H9 (cell line): ENCODE measurements around the gene P4HB. TPM values are rescaled to one million over a fixed set of nuclear protein-coding genes. Genes with fewer than 3 reads are reported as not detected.

Experiments used
- DNase-seq: peaks from one replicate; pipeline ENCODE4 v3.0.0-alpha.2; 2017
- H2AFZ ChIP-seq: one replicate; pipeline ENCODE4 v1.6.1; 2013; ENCODE audit warnings: mild to moderate bottlenecking, low read length, control low read depth, moderate library complexity
- H2AK5ac ChIP-seq: 2 replicates; pipeline ENCODE4 v1.6.1; 2013; ENCODE audit warnings: low read length, control low read depth, mixed read lengths; ENCODE audit not compliant: insufficient read length
- H2BK120ac ChIP-seq: one replicate; pipeline ENCODE4 v1.6.1; 2013; ENCODE audit warnings: low read depth, mild to moderate bottlenecking, low read length, control low read depth, inconsistent platforms; ENCODE audit not compliant: poor library complexity, severe bottlenecking
- H2BK12ac ChIP-seq: 2 replicates; pipeline ENCODE4 v1.6.1; 2013; ENCODE audit warnings: low read length, control low read depth, mixed read lengths, low read depth; ENCODE audit not compliant: insufficient read length
- H2BK15ac ChIP-seq: 2 replicates; pipeline ENCODE4 v1.6.1; 2013; ENCODE audit warnings: low read depth, low read length, control low read depth
- H2BK20ac ChIP-seq: one replicate; pipeline ENCODE4 v1.6.1; 2013; ENCODE audit warnings: low read depth, mild to moderate bottlenecking, low read length, control low read depth, inconsistent platforms; ENCODE audit not compliant: poor library complexity, severe bottlenecking
- H2BK5ac ChIP-seq: 2 replicates; pipeline ENCODE4 v1.6.1; 2013; ENCODE audit warnings: low read length, control low read depth, mixed read lengths; ENCODE audit not compliant: insufficient read length
- H3K14ac ChIP-seq: 2 replicates; pipeline ENCODE4 v1.6.1; 2013; ENCODE audit warnings: low read length, control low read depth; ENCODE audit not compliant: insufficient read depth
- H3K18ac ChIP-seq: 2 replicates; pipeline ENCODE4 v1.6.1; 2013; ENCODE audit warnings: low read depth, mild to moderate bottlenecking, mixed read lengths, low read length, control low read depth; ENCODE audit not compliant: insufficient read length
- H3K23ac ChIP-seq: 2 replicates; pipeline ENCODE4 v1.6.1; 2013; ENCODE audit warnings: low read length, control low read depth, mixed read lengths, low read depth; ENCODE audit not compliant: insufficient read length
- H3K23me2 ChIP-seq: 2 replicates; pipeline ENCODE4 v1.6.1; 2013; ENCODE audit warnings: low read depth, mild to moderate bottlenecking, mixed read lengths, low read length, control low read depth; ENCODE audit not compliant: insufficient read length, poor library complexity, severe bottlenecking
- H3K27ac ChIP-seq: 2 replicates; pipeline ENCODE4 v1.5.1; 2013; ENCODE audit warnings: low read length, control low read depth, mixed read lengths, low read depth; ENCODE audit not compliant: insufficient read length
- H3K27me3 ChIP-seq: 2 replicates; pipeline ENCODE4 v1.6.1; 2013; ENCODE audit warnings: low read length, control low read depth, inconsistent platforms; ENCODE audit not compliant: insufficient read depth
- H3K4ac ChIP-seq: 2 replicates; pipeline ENCODE4 v1.6.1; 2013; ENCODE audit warnings: low read depth, mild to moderate bottlenecking, control low read depth, inconsistent platforms, low read length, moderate library complexity
- H3K4me1 ChIP-seq: 2 replicates; pipeline ENCODE4 v1.6.1; 2013; ENCODE audit warnings: low read length, control low read depth, inconsistent platforms; ENCODE audit not compliant: insufficient read depth
- H3K4me2 ChIP-seq: 2 replicates; pipeline ENCODE4 v1.6.1; 2013; ENCODE audit warnings: low read length, control low read depth, mixed read lengths; ENCODE audit not compliant: insufficient read length, insufficient read depth
- H3K56ac ChIP-seq: 2 replicates; pipeline ENCODE4 v1.6.1; 2013; ENCODE audit warnings: low read depth, mild to moderate bottlenecking, mixed read lengths, low read length, control low read depth; ENCODE audit not compliant: insufficient read length
- H3K79me1 ChIP-seq: 2 replicates; pipeline ENCODE4 v1.6.1; 2013; ENCODE audit warnings: low read depth, mild to moderate bottlenecking, moderate library complexity, low read length, control low read depth, inconsistent platforms; ENCODE audit not compliant: insufficient read depth, poor library complexity, severe bottlenecking
- H3K79me2 ChIP-seq: 2 replicates; pipeline ENCODE4 v1.6.1; 2013; ENCODE audit warnings: low read length, control low read depth, inconsistent platforms; ENCODE audit not compliant: insufficient read depth
- H3K9ac ChIP-seq: 2 replicates; pipeline ENCODE4 v1.6.1; 2013; ENCODE audit warnings: low read length, control low read depth, mixed read lengths; ENCODE audit not compliant: insufficient read length; ENCODE audit errors: extremely low read depth
- H3K9me3 ChIP-seq: one replicate; pipeline ENCODE4 v1.6.1; 2013; ENCODE audit warnings: low read depth, low read length, inconsistent platforms; ENCODE audit not compliant: control insufficient read depth
- H3T11ph ChIP-seq: one replicate; pipeline ENCODE4 v1.6.1; 2013; ENCODE audit warnings: mild to moderate bottlenecking, low read length, control low read depth, inconsistent platforms
- H4K20me1 ChIP-seq: one replicate; pipeline ENCODE4 v1.6.1; 2013; ENCODE audit not compliant: control insufficient read depth, insufficient read length, insufficient read depth
- H4K5ac ChIP-seq: 2 replicates; pipeline ENCODE4 v1.6.1; 2013; ENCODE audit warnings: low read depth, mild to moderate bottlenecking, mixed read lengths, low read length, control low read depth; ENCODE audit not compliant: insufficient read length
- H4K8ac ChIP-seq: replicated peaks from 2 replicates; pipeline ENCODE4 v1.6.1; 2013; ENCODE audit warnings: low read length, control low read depth, mixed read lengths, low read depth; ENCODE audit not compliant: insufficient read length
- H4K91ac ChIP-seq: 2 replicates; pipeline ENCODE4 v1.6.1; 2013; ENCODE audit warnings: low read depth, mild to moderate bottlenecking, moderate library complexity, mixed read lengths, low read length, control low read depth; ENCODE audit not compliant: insufficient read length
- H3K27ac Mint-ChIP-seq, 3 experiments: 2 replicates in 2 of 3; 3 replicates in 1 of 3; pipeline ENCODE4 v1.8.0; 2020 to 2021; ENCODE audit warnings: mixed read lengths in 3 of 3, mild to moderate bottlenecking in 1 of 3, moderate library complexity in 1 of 3
- H3K27me3 Mint-ChIP-seq: 2 replicates; pipeline ENCODE4 v1.8.0; 2021; ENCODE audit warnings: low read depth, mild to moderate bottlenecking, moderate library complexity, mixed read lengths
- H3K36me3 Mint-ChIP-seq, 3 experiments: 2 replicates in 2 of 3; 3 replicates in 1 of 3; pipeline ENCODE4 v1.8.0; 2020 to 2021; ENCODE audit warnings: low read depth in 3 of 3, mixed read lengths in 3 of 3; ENCODE audit not compliant: insufficient read depth in 1 of 3
- H3K4me1 Mint-ChIP-seq, 2 experiments: 2 replicates each; pipeline ENCODE4 v1.8.0; 2020; ENCODE audit warnings: mixed read lengths in 2 of 2
- H3K4me3 Mint-ChIP-seq, 2 experiments: 2 replicates in 1 of 2; 3 replicates in 1 of 2; pipeline ENCODE4 v1.8.0; 2020 to 2021; ENCODE audit warnings: mild to moderate bottlenecking in 2 of 2, mixed read lengths in 2 of 2, moderate library complexity in 1 of 2
- H3K9me3 Mint-ChIP-seq, 2 experiments: 2 replicates in 1 of 2; 3 replicates in 1 of 2; pipeline ENCODE4 v1.8.0; 2020; ENCODE audit warnings: mild to moderate bottlenecking in 2 of 2, mixed read lengths in 2 of 2, moderate library complexity in 1 of 2
- CTCF ChIP-seq: fragments of 200-600 bp; sonication (generic); conservative IDR thresholded peaks from 3 replicates; pipeline ENCODE4 v1.8.0; 2021; ENCODE audit warnings: antibody characterized with exemption, mild to moderate bottlenecking
- WGBS: extraction: QIAGEN DNeasy Blood & Tissue Kit; methylation state at CpG from one replicate; pipeline ENCODE4 v1.1.7; 2013; ENCODE audit warnings: missing lambda C conversion rate, low lambda C conversion rate, mixed read lengths; ENCODE audit not compliant: insufficient read length; ENCODE audit errors: extremely low coverage; 5-methylcytosine and 5-hydroxymethylcytosine counted together
- total RNA-seq: library from RNA; stranded (reverse); gene quantifications from 2 replicates; pipeline ENCODE4 v1.2.1, GENCODE V29; 2021

Gene P4HB
- total RNA-seq, 1 experiment from 2014 or later: 366 TPM

GRCh38 chr17:81898029-81898866 is 37.9 kb upstream of the P4HB start:
- Histone ChIP-seq H3K79me1 (no peaks in the 10 kb centered on the region), H2BK5ac (no peak overlapping the region), H3K14ac (no peak overlapping the region), H4K91ac (no peak overlapping the region), H3K23ac (no peak overlapping the region), H3K18ac (no peak overlapping the region), H2AFZ (no peak overlapping the region), H3T11ph (no peak overlapping the region), H3K9ac (no peak overlapping the region), H3K4ac (no peak overlapping the region), H3K9me3 (no peaks in the 10 kb centered on the region), H3K27ac (no peak overlapping the region), H3K4me2 (no peak overlapping the region), H4K8ac (no peak overlapping the region), H4K5ac (no peak overlapping the region), H2AK5ac (no peak overlapping the region), H3K23me2 (peaks cover 11% of the 10 kb centered on the region), H2BK120ac (no peak overlapping the region), H2BK12ac (no peak overlapping the region), H3K27me3 (no peaks in the 10 kb centered on the region; the same call in 1 of the 2 replicates), H3K79me2 (no peaks in the 10 kb centered on the region), H3K4me1 (no peaks in the 10 kb centered on the region), H4K20me1 (no peaks in the 10 kb centered on the region), H2BK20ac (no peak overlapping the region), H3K56ac (no peak overlapping the region), H2BK15ac (no peak overlapping the region)
- no peak for DNase-seq
- Mint-ChIP-seq H3K4me1 (peaks cover 0 to 3% of the 10 kb centered on the region in 2 experiments; a peak in 2 of 4 replicates), H3K36me3 (peaks cover 16 to 50% (median 39%) of the 10 kb centered on the region in 3 experiments; a peak in 6 of 7 replicates), H3K9me3 (no peaks in the 10 kb centered on the region), H3K27ac (no peak overlapping the region), H3K4me3 (no peak overlapping the region), H3K27me3 (peaks cover 11% of the 10 kb centered on the region)
- no CpG with 5 or more reads among the region's 19 CpGs for WGBS
- TF ChIP-seq CTCF: no peak
